ENCODE data around the gene PAK4.

DNA sequence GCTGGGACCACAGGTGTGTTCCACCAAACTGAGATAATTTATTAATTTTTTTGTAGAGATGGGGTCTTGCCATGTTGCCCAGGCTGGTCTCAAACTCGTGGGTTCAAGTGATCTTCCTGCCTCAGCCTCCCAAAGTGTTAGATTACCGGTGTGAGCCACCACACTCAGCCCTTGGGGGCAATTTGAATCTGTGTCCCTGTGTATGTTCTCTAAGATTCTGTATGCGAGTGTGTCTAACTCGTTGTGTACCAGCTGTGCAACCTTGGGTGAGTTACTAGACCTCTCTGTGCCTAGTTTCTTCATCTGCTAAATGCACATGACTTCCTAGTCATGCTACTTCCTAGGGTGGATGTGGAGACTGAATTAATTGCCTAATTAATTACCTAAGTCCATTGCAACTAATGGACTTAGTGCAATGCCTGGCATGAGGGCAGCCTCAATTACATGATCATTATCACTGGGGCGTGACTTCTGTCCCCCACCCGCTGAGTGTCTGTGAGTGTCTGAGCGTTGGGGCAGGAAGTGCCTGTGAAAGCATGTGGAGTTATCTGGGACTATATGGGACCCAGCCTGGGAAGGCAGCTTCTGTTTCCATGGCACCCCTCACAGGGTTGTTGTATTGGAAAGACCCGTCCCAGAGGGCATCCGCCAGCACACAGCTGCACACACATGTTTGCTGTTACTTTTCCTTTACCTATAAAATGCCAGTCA, 69.4 kb downstream of the PAK4 start:
- TF ChIP-seq, protein P1, sequence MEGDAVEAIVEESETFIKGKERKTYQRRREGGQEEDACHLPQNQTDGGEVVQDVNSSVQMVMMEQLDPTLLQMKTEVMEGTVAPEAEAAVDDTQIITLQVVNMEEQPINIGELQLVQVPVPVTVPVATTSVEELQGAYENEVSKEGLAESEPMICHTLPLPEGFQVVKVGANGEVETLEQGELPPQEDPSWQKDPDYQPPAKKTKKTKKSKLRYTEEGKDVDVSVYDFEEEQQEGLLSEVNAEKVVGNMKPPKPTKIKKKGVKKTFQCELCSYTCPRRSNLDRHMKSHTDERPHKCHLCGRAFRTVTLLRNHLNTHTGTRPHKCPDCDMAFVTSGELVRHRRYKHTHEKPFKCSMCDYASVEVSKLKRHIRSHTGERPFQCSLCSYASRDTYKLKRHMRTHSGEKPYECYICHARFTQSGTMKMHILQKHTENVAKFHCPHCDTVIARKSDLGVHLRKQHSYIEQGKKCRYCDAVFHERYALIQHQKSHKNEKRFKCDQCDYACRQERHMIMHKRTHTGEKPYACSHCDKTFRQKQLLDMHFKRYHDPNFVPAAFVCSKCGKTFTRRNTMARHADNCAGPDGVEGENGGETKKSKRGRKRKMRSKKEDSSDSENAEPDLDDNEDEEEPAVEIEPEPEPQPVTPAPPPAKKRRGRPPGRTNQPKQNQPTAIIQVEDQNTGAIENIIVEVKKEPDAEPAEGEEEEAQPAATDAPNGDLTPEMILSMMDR (IDR thresholded peaks at IDR 0.05; ENCODE audit: low read depth, low read length, poor library complexity, severe bottlenecking) = no peak
- TF ChIP-seq EZH2phosphoT487 (IDR thresholded peaks at IDR 0.05; ENCODE audit: borderline replicate concordance, low read length) = no peak
